Liver (tissue), 9 donors: Measurements from ENCODE around the gene PMM1. TPM values are rescaled to one million over a fixed set of nuclear protein-coding genes. Genes with fewer than 3 reads are reported as not detected.

Source experiments
- DNase-seq: peaks from one replicate; pipeline ENCODE4 v3.0.0-alpha.2; 2017; ENCODE audit warnings: low spot score
- H3K27ac ChIP-seq, 2 donors: one replicate each; pipeline ENCODE4 v1.7.0; 2013; ENCODE audit warnings: inconsistent platforms in 2 of 2, low read length in 2 of 2, control low read depth in 1 of 2, low read depth in 1 of 2, mild to moderate bottlenecking in 1 of 2
- H3K27me3 ChIP-seq, 4 donors: one replicate each; pipeline versions ENCODE4 v1.6.1 to v1.7.0; 2013; ENCODE audit warnings: low read length in 3 of 4, inconsistent platforms in 1 of 4, mild to moderate bottlenecking in 1 of 4, moderate library complexity in 1 of 4; ENCODE audit not compliant: control insufficient read depth in 4 of 4, insufficient read depth in 4 of 4
- H3K36me3 ChIP-seq, 4 donors: one replicate each; pipeline versions ENCODE4 v1.6.1 to v1.7.0; 2013; ENCODE audit warnings: low read length in 3 of 4, mild to moderate bottlenecking in 3 of 4, low read depth in 1 of 4, moderate library complexity in 1 of 4; ENCODE audit not compliant: control insufficient read depth in 4 of 4, insufficient read depth in 3 of 4
- H3K4me1 ChIP-seq, 4 donors: one replicate each; pipeline versions ENCODE4 v1.6.1 to v1.7.0; 2013; ENCODE audit warnings: low read length in 3 of 4, mild to moderate bottlenecking in 3 of 4, moderate library complexity in 1 of 4; ENCODE audit not compliant: control insufficient read depth in 4 of 4, insufficient read depth in 4 of 4
- H3K4me3 ChIP-seq, 3 donors: one replicate each; pipeline versions ENCODE4 v1.6.1 to v1.7.0; 2013; ENCODE audit warnings: low read length in 3 of 3, control low read depth in 1 of 3, low read depth in 1 of 3, mild to moderate bottlenecking in 1 of 3
- H3K9ac ChIP-seq, 2 donors: one replicate each; pipeline ENCODE4 v1.7.0; 2013; ENCODE audit warnings: low read length in 2 of 2, mild to moderate bottlenecking in 2 of 2, moderate library complexity in 2 of 2, control low read depth in 1 of 2, low read depth in 1 of 2
- H3K9me3 ChIP-seq, 4 donors: one replicate each; pipeline versions ENCODE4 v1.6.1 to v1.7.0; 2013; ENCODE audit warnings: low read length in 3 of 4; ENCODE audit not compliant: control insufficient read depth in 4 of 4
- ATF3 ChIP-seq: IDR thresholded peaks from 2 replicates; pipeline ENCODE4 v1.6.1; 2016; ENCODE audit warnings: antibody characterized with exemption
- CTCF ChIP-seq: fragments of 150-350 bp; IDR thresholded peaks from 2 replicates; pipeline ENCODE4 v1.5.1; 2017; ENCODE audit warnings: improper control_type of control experiment, low read depth, low read length; ENCODE audit not compliant: missing input control
- EGR1 ChIP-seq, 2 donors: IDR thresholded peaks; 2 replicates each; pipeline ENCODE4 v1.6.1; 2016 to 2018; ENCODE audit warnings: antibody characterized with exemption in 2 of 2, low read depth in 2 of 2
- FOXA1 ChIP-seq: IDR thresholded peaks from 2 replicates; pipeline ENCODE4 v1.6.1; 2016; ENCODE audit warnings: antibody characterized with exemption
- FOXA2 ChIP-seq: IDR thresholded peaks from 2 replicates; pipeline ENCODE4 v1.6.1; 2016; ENCODE audit warnings: antibody characterized with exemption
- GABPA ChIP-seq, 2 donors: IDR thresholded peaks in 1 of 2; conservative IDR thresholded peaks in 1 of 2; 2 replicates each; pipeline ENCODE4 v1.6.1; 2016; ENCODE audit warnings: antibody characterized with exemption in 2 of 2, mild to moderate bottlenecking in 1 of 2, moderate library complexity in 1 of 2
- HNF4G ChIP-seq: IDR thresholded peaks from 2 replicates; pipeline ENCODE4 v1.6.1; 2016; ENCODE audit warnings: antibody characterized with exemption
- JUND ChIP-seq, 2 donors: IDR thresholded peaks; 2 replicates each; pipeline ENCODE4 v1.6.1; 2016; ENCODE audit warnings: antibody characterized with exemption in 2 of 2
- MAX ChIP-seq: IDR thresholded peaks from 2 replicates; pipeline ENCODE4 v1.6.1; 2016; ENCODE audit warnings: antibody characterized with exemption
- NR2F2 ChIP-seq: IDR thresholded peaks from 2 replicates; pipeline ENCODE4 v1.6.1; 2016; ENCODE audit warnings: antibody characterized with exemption
- RAD21 ChIP-seq, 2 donors: IDR thresholded peaks; 2 replicates each; pipeline ENCODE4 v1.6.1; 2016; ENCODE audit warnings: antibody characterized with exemption in 2 of 2, mild to moderate bottlenecking in 2 of 2
- REST ChIP-seq: IDR thresholded peaks from 2 replicates; pipeline ENCODE4 v1.6.1; 2016; ENCODE audit warnings: antibody characterized with exemption, mild to moderate bottlenecking
- RXRA ChIP-seq, 2 donors: IDR thresholded peaks; 2 replicates each; pipeline ENCODE4 v1.6.1; 2017 to 2018; ENCODE audit warnings: antibody characterized with exemption in 2 of 2, mild to moderate bottlenecking in 1 of 2
- SP1 ChIP-seq: IDR thresholded peaks from 2 replicates; pipeline ENCODE4 v1.6.1; 2018; ENCODE audit warnings: antibody characterized with exemption, mild to moderate bottlenecking
- TAF1 ChIP-seq: conservative IDR thresholded peaks from 2 replicates; pipeline ENCODE4 v1.6.1; 2016; ENCODE audit warnings: antibody characterized with exemption, mild to moderate bottlenecking
- YY1 ChIP-seq: IDR thresholded peaks from 2 replicates; pipeline ENCODE4 v1.6.1; 2016; ENCODE audit warnings: antibody characterized with exemption, mild to moderate bottlenecking
- ZBTB33 ChIP-seq: IDR thresholded peaks from 2 replicates; pipeline ENCODE4 v1.6.1; 2016; ENCODE audit warnings: antibody characterized with exemption
- WGBS: extraction: QIAGEN DNeasy Blood & Tissue Kit; methylation state at CpG from one replicate; pipeline ENCODE4 v1.1.7; 2013; 5-methylcytosine and 5-hydroxymethylcytosine counted together
- polyA plus RNA-seq, 2 donors: library from polyadenylated mRNA; stranded (reverse) in 1 of 2; unstranded in 1 of 2; fragments of 200-250 nt in 1 of 2; fragments of >200 nt in 1 of 2; fragmentation: Nextera tagmentation in 1 of 2; extraction: Ambion mirVana in 1 of 2; gene quantifications; one replicate each; pipeline versions ENCODE4 v1.2.1 to v1.2.3, GENCODE V29; 2013 to 2015
- total RNA-seq, 2 donors: library from RNA; depleted of rRNA; stranded (reverse); fragments of >200 nt; gene quantifications; one replicate each; pipeline ENCODE4 v1.2.3, GENCODE V29; 2014
- donor health status: healthy.
- donor health status: healthy.
- donor health status: healthy.
- donor health status: healthy.
- donor health status: healthy.

The PMM1 gene
- total and polyA plus RNA-seq, 4 donors: 24.9 to 50.2 (median 32.6) TPM

- H3K4me3 ChIP-seq: no peak overlapping the region
- DNase-seq: no peak
- H3K9ac ChIP-seq: no peak overlapping the region
- 88% methylated on average over 8 of the region's 8 CpGs for WGBS
- TF ChIP-seq GABPA (IDR thresholded peaks at IDR 0.05 in 1 of 2, conservative IDR thresholded peaks at IDR 0.05 in 1 of 2) (no peak), SP1 (no peak), RAD21 (IDR thresholded peaks at IDR 0.05) (no peak), RXRA (IDR thresholded peaks at IDR 0.05) (no peak), REST (no peak), YY1 (no peak), MAX (no peak), CTCF (no peak), EGR1 (IDR thresholded peaks at IDR 0.05; ENCODE audit: low read depth in 2 of 2) (no peak), ZBTB33 (no peak), TAF1 (no peak), JUND (IDR thresholded peaks at IDR 0.05) (no peak), NR2F2 (no peak), ATF3 (no peak), HNF4G (no peak), FOXA1 (no peak), FOXA2 (no peak)
- H3K9me3 ChIP-seq: no peaks in the 10 kb centered on the region
- H3K36me3 ChIP-seq: peaks cover 10 to 31% (median 26%) of the 10 kb centered on the region in 4 donors
- peaks cover 0 to 4% (median 4%) of the 10 kb centered on the region in 4 donors for H3K4me1 ChIP-seq
- no peaks in the 10 kb centered on the region for H3K27me3 ChIP-seq
- no peak overlapping the region for H3K27ac ChIP-seq
Measured at GRCh38 chr22:41582694-41583093, 6.9 kb downstream of the PMM1 start.

- no peaks in the 10 kb centered on the region for H3K4me1 ChIP-seq
- DNase-seq: no peak
- no peak for TF ChIP-seq SP1
- no peak overlapping the region for H3K9ac ChIP-seq
- no peaks in the 10 kb centered on the region for H3K27me3 ChIP-seq
- no peaks in the 10 kb centered on the region for H3K9me3 ChIP-seq
- no peak overlapping the region for H3K27ac ChIP-seq
- WGBS: 88% methylated on average over 6 of the region's 6 CpGs
- no peak overlapping the region for H3K4me3 ChIP-seq
- H3K36me3 ChIP-seq: peaks cover 10 to 37% (median 28%) of the 10 kb centered on the region in 4 donors
Measured at GRCh38 chr22:41579997-41580355, 9.7 kb downstream of the PMM1 start.
